ENCODE measurements around the gene MRPL23.

The MRPL23 gene

GRCh38 chr11:1916132-1916985, 30.8 kb upstream of the MRPL23 start:
- Histone ChIP-seq H3K4me3 (ENCODE audit: low read length) (no peak overlapping the region), H3K9me3 (replicated peaks; ENCODE audit: low read length) (no peaks in the 10 kb centered on the region), H3K36me3 (ENCODE audit: insufficient read depth, low read length) (no peaks in the 10 kb centered on the region), H3K4me2 (ENCODE audit: low read length) (no peak overlapping the region), H3K27me3 (ENCODE audit: control insufficient read depth, insufficient read depth, low read length) (peaks cover 8% of the 10 kb centered on the region), H3K9ac (ENCODE audit: low read depth, low read length) (no peak overlapping the region), H3K4me1 (ENCODE audit: control insufficient read depth, insufficient read depth, low read length) (peaks cover 22% of the 10 kb centered on the region)

GRCh38 chr11:1916986-1917522, 30.1 kb upstream of the MRPL23 start:
- H3K9ac ChIP-seq (ENCODE audit: low read depth, low read length) = no peak overlapping the region
- H3K4me2 ChIP-seq (ENCODE audit: low read length) = no peak overlapping the region
- H3K36me3 ChIP-seq (ENCODE audit: insufficient read depth, low read length) = no peaks in the 10 kb centered on the region
- H3K27me3 ChIP-seq (ENCODE audit: control insufficient read depth, insufficient read depth, low read length) = peaks cover 8% of the 10 kb centered on the region
- H3K4me1 ChIP-seq (ENCODE audit: control insufficient read depth, insufficient read depth, low read length) = peaks cover 28% of the 10 kb centered on the region
- no peaks in the 10 kb centered on the region for H3K9me3 ChIP-seq (replicated peaks; ENCODE audit: low read length)
- H3K4me3 ChIP-seq (ENCODE audit: low read length) = no peak overlapping the region

GRCh38 chr11:1917523-1918435, 29.4 kb upstream of the MRPL23 start:
- Histone ChIP-seq H3K9ac (ENCODE audit: low read depth, low read length) (no peak overlapping the region), H3K4me3 (ENCODE audit: low read length) (no peak overlapping the region), H3K4me1 (ENCODE audit: control insufficient read depth, insufficient read depth, low read length) (peaks cover 28% of the 10 kb centered on the region), H3K4me2 (ENCODE audit: low read length) (no peak overlapping the region), H3K36me3 (ENCODE audit: insufficient read depth, low read length) (no peaks in the 10 kb centered on the region), H3K27me3 (ENCODE audit: control insufficient read depth, insufficient read depth, low read length) (peaks cover 8% of the 10 kb centered on the region), H3K9me3 (replicated peaks; ENCODE audit: low read length) (no peaks in the 10 kb centered on the region)

DNA sequence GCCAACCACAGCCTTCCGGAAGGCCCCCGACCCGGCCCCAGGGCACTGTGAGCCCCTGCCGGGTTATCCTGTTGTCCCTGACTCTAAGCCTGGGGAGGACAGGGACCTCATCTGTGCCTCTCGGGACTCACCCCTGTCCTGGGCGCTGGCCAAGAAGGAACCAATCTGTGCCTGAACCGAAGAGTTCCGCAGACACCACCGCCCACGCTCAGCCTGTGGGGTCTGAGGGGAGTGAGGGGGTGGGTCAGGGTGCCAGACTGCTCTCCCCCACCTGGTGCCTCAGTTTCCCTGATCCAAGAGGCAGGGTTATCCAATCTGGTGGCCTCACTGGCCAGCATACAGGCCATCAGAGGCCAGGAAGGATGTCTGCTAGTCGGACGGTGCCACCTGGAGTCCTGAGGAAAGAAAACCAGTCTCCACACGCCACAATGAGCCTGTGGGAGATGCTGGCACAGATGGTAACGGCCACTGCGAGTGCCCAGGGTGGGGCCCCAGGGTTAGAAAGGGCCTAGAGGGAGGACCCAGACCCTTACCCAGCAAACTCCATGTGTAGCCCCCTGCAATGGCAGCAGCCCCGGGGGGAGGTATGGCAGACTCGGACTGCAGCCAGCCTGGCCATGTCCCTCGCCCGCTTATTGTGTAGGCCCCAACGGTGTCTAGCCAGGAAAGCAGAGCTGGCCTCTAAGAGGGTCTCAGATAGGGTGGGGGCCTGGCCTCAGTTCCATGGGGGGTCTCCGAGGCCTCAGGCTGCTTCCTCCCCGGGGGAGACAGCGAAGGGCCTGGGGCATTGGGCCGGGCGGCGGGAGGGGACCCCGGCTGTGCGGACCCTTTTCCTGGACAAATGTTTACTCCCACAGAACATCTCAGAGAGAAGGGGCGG, 28.5 kb upstream of the MRPL23 start:
- no peaks in the 10 kb centered on the region for H3K9me3 ChIP-seq (replicated peaks; ENCODE audit: low read length)
- peaks cover 28% of the 10 kb centered on the region for H3K4me1 ChIP-seq (ENCODE audit: control insufficient read depth, insufficient read depth, low read length)
- no peaks in the 10 kb centered on the region for H3K36me3 ChIP-seq (ENCODE audit: insufficient read depth, low read length)
- no peak overlapping the region for H3K9ac ChIP-seq (ENCODE audit: low read depth, low read length)
- H3K4me2 ChIP-seq (ENCODE audit: low read length) = no peak overlapping the region
- H3K27me3 ChIP-seq (ENCODE audit: control insufficient read depth, insufficient read depth, low read length) = peaks cover 4% of the 10 kb centered on the region
- H3K4me3 ChIP-seq (ENCODE audit: low read length) = no peak overlapping the region

DNA sequence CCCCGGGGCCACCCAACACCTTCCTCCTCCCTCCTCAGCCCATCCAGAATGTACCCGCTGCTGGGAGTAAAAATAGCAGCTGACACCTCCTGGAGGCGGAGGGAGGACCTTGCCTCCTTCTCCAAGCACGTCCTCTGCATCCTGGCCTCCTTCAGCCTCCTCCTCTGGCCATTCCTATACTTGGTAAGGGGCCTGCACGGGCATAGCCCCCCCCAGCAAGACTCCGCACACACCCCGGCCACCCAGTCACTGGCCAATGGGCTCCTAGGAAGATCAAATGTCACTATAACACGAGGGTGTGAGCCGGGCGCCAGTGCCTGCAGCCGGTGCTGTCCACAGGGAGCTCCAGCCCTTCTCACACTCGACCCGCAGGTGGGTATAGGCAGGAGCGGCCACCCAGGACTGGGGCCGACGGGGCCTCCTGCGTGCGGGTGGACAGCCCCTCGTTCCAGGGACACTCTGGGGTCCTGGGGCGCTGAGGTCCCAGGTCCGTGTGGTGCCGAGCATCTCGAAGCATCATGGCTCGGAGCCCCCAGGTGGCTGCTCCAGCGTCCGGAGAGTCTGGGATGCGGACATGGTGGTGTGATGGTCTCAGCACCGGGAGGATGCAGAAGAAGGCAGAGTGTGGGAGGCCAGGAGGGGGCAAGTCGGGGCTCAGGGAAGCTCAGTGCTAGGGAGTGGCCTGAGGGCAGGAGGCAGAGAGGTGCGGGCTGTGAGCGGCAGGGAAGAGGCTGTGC, 27.6 kb upstream of the MRPL23 start, which contains the start of gene TNNT3:
Gene TNNT3, plus strand, starts transcription at position 313 of the 737 bp plus-strand sequence. CDS start 3,172 bp downstream, outside the sequence.
- Histone ChIP-seq H3K4me3 (ENCODE audit: low read length) (no peak within 1 kb of the TSS), H3K4me2 (ENCODE audit: low read length) (no peak within 1 kb of the TSS), H3K4me1 (ENCODE audit: control insufficient read depth, insufficient read depth, low read length) (peaks cover 28% of the 10 kb centered on the region), H3K9me3 (replicated peaks; ENCODE audit: low read length) (no peaks in the 10 kb centered on the region), H3K36me3 (ENCODE audit: insufficient read depth, low read length) (no peaks in the 10 kb centered on the region), H3K27me3 (ENCODE audit: control insufficient read depth, insufficient read depth, low read length) (no peaks in the 10 kb centered on the region), H3K9ac (ENCODE audit: low read depth, low read length) (no peak within 1 kb of the TSS)

GRCh38 chr11:1920128-1920908, 26.8 kb upstream of the MRPL23 start:
- H3K4me3 ChIP-seq (ENCODE audit: low read length) = no peak overlapping the region
- H3K36me3 ChIP-seq (ENCODE audit: insufficient read depth, low read length) = no peaks in the 10 kb centered on the region
- no peaks in the 10 kb centered on the region for H3K9me3 ChIP-seq (replicated peaks; ENCODE audit: low read length)
- no peak overlapping the region for H3K9ac ChIP-seq (ENCODE audit: low read depth, low read length)
- peaks cover 28% of the 10 kb centered on the region for H3K4me1 ChIP-seq (ENCODE audit: control insufficient read depth, insufficient read depth, low read length)
- H3K27me3 ChIP-seq (ENCODE audit: control insufficient read depth, insufficient read depth, low read length) = no peaks in the 10 kb centered on the region
- H3K4me2 ChIP-seq (ENCODE audit: low read length) = no peak overlapping the region

GRCh38 chr11:1920909-1921573, 26.1 kb upstream of the MRPL23 start:
- Histone ChIP-seq H3K4me2 (ENCODE audit: low read length) (no peak overlapping the region), H3K9ac (ENCODE audit: low read depth, low read length) (no peak overlapping the region), H3K36me3 (ENCODE audit: insufficient read depth, low read length) (no peaks in the 10 kb centered on the region), H3K9me3 (replicated peaks; ENCODE audit: low read length) (no peaks in the 10 kb centered on the region), H3K27me3 (ENCODE audit: control insufficient read depth, insufficient read depth, low read length) (no peaks in the 10 kb centered on the region), H3K4me1 (ENCODE audit: control insufficient read depth, insufficient read depth, low read length) (peaks cover 26% of the 10 kb centered on the region), H3K4me3 (ENCODE audit: low read length) (no peak overlapping the region)

DNA sequence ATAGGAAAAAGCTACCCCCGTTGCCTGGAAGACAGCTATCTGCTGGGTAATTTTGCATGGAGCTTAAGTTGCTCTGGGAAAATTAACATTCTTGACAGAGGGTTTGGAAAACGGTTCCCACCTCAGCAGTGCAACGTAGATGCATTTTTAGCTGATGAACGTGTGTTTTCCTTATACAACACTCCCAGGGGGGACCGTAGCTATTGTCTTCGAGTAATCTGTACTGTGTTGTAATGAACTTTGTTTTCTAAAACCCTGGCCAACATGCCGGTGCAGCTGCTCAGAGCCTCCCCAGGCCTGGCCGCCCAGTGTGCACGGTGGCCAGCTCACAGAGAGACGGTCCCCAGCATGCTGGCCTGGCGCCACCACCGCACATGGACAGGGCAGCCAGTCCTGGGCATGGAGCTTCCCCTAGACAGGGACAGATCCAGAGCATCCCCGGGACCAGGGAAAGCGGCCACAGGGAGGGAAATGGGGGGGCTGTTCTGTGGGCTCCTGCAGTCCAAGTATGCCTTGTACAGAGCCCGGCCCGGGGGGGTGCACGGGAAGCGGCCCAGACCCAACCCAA, 25.5 kb upstream of the MRPL23 start:
- Histone ChIP-seq H3K4me1 (ENCODE audit: control insufficient read depth, insufficient read depth, low read length) (peaks cover 22% of the 10 kb centered on the region), H3K4me2 (ENCODE audit: low read length) (no peak overlapping the region), H3K9me3 (replicated peaks; ENCODE audit: low read length) (no peaks in the 10 kb centered on the region), H3K27me3 (ENCODE audit: control insufficient read depth, insufficient read depth, low read length) (no peaks in the 10 kb centered on the region), H3K4me3 (ENCODE audit: low read length) (no peak overlapping the region), H3K9ac (ENCODE audit: low read depth, low read length) (no peak overlapping the region), H3K36me3 (ENCODE audit: insufficient read depth, low read length) (no peaks in the 10 kb centered on the region)

DNA sequence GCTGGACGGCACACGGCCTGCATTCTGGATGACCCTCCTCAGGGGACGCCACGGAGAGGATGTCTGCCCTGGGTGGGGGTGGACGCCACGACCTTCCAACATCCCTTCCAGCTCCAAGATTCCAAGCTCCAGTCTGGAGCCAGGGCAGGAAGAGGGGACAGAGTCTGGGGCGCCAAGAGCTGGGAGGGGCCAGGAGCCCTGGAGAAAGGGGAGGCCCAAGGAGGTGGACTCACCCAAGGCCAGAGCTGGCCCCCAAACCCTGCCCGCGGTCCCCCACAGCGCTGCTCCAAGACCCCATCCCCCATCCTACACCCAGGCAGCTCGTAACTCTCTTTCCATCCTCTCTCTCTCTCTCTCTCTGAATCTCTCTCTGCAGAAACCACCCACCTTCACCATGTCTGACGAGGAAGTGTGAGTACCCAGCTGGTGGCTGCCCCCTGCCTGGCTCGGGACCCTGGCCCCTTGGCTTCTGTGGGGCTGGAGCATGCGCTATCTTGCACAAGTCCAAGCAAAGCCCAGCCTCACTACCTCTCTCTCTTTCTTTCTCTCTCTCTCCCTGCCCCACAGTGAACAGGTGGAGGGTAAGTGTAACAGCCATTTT, 24.6 kb upstream of the MRPL23 start:
- Histone ChIP-seq H3K4me2 (ENCODE audit: low read length) (no peak overlapping the region), H3K27me3 (ENCODE audit: control insufficient read depth, insufficient read depth, low read length) (no peaks in the 10 kb centered on the region), H3K9ac (ENCODE audit: low read depth, low read length) (no peak overlapping the region), H3K4me1 (ENCODE audit: control insufficient read depth, insufficient read depth, low read length) (peaks cover 16% of the 10 kb centered on the region), H3K36me3 (ENCODE audit: insufficient read depth, low read length) (no peaks in the 10 kb centered on the region), H3K4me3 (ENCODE audit: low read length) (no peak overlapping the region), H3K9me3 (replicated peaks; ENCODE audit: low read length) (no peaks in the 10 kb centered on the region)

Data from skeletal muscle satellite cell (primary cell).